ENCODE results near the gene FKBP15.
"Not testable (repeated sequence)": the region's sequence is repeated elsewhere in the genome, so short reads cannot be mapped to it uniquely, and the experiment has no call there.

FKBP15 gene

DNA sequence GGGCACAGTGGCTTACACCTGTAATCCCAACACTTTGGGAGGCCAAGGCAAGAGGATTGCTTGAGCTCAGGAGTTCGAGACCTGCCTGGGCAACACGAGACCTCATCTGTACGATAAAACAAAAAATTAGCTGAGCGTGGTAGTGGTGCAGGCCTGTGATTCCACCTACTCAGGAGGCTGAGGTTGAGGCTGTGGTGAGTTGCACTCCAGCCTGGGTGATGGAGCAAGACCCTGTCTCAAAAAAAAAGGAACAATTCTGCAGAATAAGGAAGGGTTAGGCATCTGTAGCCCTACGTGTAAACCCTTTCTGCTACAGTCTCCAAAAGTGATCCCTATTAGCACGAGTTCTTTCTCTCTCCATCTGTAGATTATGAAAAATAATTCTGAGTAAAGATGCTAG, 34.4 kb upstream of the FKBP15 start:
- Histone ChIP-seq H3K4me1 (ENCODE audit: low read length) (no peaks in the 10 kb centered on the region), H3K9me3 (ENCODE audit: insufficient read depth, low read length) (no peaks in the 10 kb centered on the region), H4K20me1 (ENCODE audit: insufficient read depth, low read length) (no peaks in the 10 kb centered on the region), H3K4me3 (ENCODE audit: low read length) (no peak overlapping the region), H3K79me2 (ENCODE audit: low read length) (no peaks in the 10 kb centered on the region), H3K36me3 (replicated peaks; ENCODE audit: low read depth, low read length) (peaks cover 22% of the 10 kb centered on the region), H3K9ac (ENCODE audit: low read length) (no peak overlapping the region), H3K4me2 (ENCODE audit: low read length) (no peak overlapping the region), H3K27ac (ENCODE audit: low read length) (no peak overlapping the region), H2AFZ (ENCODE audit: low read depth, low read length) (no peak overlapping the region), H3K27me3 (ENCODE audit: low read depth, low read length) (no peaks in the 10 kb centered on the region)
- TF ChIP-seq, protein P1, sequence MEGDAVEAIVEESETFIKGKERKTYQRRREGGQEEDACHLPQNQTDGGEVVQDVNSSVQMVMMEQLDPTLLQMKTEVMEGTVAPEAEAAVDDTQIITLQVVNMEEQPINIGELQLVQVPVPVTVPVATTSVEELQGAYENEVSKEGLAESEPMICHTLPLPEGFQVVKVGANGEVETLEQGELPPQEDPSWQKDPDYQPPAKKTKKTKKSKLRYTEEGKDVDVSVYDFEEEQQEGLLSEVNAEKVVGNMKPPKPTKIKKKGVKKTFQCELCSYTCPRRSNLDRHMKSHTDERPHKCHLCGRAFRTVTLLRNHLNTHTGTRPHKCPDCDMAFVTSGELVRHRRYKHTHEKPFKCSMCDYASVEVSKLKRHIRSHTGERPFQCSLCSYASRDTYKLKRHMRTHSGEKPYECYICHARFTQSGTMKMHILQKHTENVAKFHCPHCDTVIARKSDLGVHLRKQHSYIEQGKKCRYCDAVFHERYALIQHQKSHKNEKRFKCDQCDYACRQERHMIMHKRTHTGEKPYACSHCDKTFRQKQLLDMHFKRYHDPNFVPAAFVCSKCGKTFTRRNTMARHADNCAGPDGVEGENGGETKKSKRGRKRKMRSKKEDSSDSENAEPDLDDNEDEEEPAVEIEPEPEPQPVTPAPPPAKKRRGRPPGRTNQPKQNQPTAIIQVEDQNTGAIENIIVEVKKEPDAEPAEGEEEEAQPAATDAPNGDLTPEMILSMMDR (IDR thresholded peaks at IDR 0.05; ENCODE audit: low read depth, low read length), result no peak
- no peak for TF ChIP-seq EZH2phosphoT487 (IDR thresholded peaks at IDR 0.05; ENCODE audit: low read depth)

DNA sequence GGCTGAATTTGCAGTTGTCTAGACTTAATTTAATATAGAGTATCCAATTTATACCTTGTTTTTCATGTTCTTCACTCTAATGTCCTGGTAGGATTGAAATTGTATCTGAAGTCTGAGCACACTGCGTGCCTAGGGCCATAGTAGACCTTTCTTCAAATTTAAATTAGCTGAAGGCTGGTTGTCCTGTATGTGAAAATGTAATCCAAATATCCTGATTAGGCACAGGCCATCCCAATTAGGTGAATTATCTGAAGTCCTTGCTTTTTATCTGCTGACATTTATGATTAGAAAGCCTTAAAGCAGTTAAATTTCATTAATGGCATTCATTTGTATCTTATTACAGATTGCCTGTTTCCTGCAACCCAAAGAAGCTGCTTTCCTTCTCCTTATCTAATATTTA, 33.9 kb upstream of the FKBP15 start:
- Histone ChIP-seq H3K79me2 (ENCODE audit: low read length) (no peaks in the 10 kb centered on the region), H3K4me2 (ENCODE audit: low read length) (no peak overlapping the region), H3K36me3 (replicated peaks; ENCODE audit: low read depth, low read length) (peaks cover 21% of the 10 kb centered on the region), H3K27me3 (ENCODE audit: low read depth, low read length) (no peaks in the 10 kb centered on the region), H3K9me3 (ENCODE audit: insufficient read depth, low read length) (no peaks in the 10 kb centered on the region), H3K9ac (ENCODE audit: low read length) (no peak overlapping the region), H3K27ac (ENCODE audit: low read length) (no peak overlapping the region), H3K4me3 (ENCODE audit: low read length) (no peak overlapping the region), H3K4me1 (ENCODE audit: low read length) (no peaks in the 10 kb centered on the region), H2AFZ (ENCODE audit: low read depth, low read length) (no peak overlapping the region), H4K20me1 (ENCODE audit: insufficient read depth, low read length) (no peaks in the 10 kb centered on the region)
- TF ChIP-seq, protein P1 (IDR thresholded peaks at IDR 0.05; ENCODE audit: low read depth, low read length), result no peak
- no peak for TF ChIP-seq EZH2phosphoT487 (IDR thresholded peaks at IDR 0.05; ENCODE audit: low read depth)

- H4K20me1 ChIP-seq (ENCODE audit: insufficient read depth, low read length), result no peaks in the 10 kb centered on the region; the same call in 1 of the 2 replicates
- H2AFZ ChIP-seq (ENCODE audit: low read depth, low read length), result no peak overlapping the region
- TF ChIP-seq, protein P1 (IDR thresholded peaks at IDR 0.05; ENCODE audit: low read depth, low read length), result no peak
- TF ChIP-seq EZH2phosphoT487 (IDR thresholded peaks at IDR 0.05; ENCODE audit: low read depth), result no peak
These were observed 29.7 kb upstream of the FKBP15 start for GRCh38 chr9:113250807-113251206.

GRCh38 chr9:113249661-113250060, 28.6 kb upstream of the FKBP15 start:
- H2AFZ ChIP-seq (ENCODE audit: low read depth, low read length); H3K9me3 ChIP-seq (ENCODE audit: insufficient read depth, low read length); H3K4me1 ChIP-seq (ENCODE audit: low read length); H3K27me3 ChIP-seq (ENCODE audit: low read depth, low read length); H3K36me3 ChIP-seq (replicated peaks; ENCODE audit: low read depth, low read length); H3K4me2 ChIP-seq (ENCODE audit: low read length); H3K9ac ChIP-seq (ENCODE audit: low read length); H3K79me2 ChIP-seq (ENCODE audit: low read length); H3K4me3 ChIP-seq (ENCODE audit: low read length); H4K20me1 ChIP-seq (ENCODE audit: insufficient read depth, low read length); H3K27ac ChIP-seq (ENCODE audit: low read length): not testable (repeated sequence)

More at GRCh38 chr9:113250807-113251206, 29.7 kb upstream of the FKBP15 start:
- H3K9me3 ChIP-seq (ENCODE audit: insufficient read depth, low read length), result no peaks in the 10 kb centered on the region
- no peak overlapping the region for H3K4me3 ChIP-seq (ENCODE audit: low read length)
- H3K27ac ChIP-seq (ENCODE audit: low read length), result no peak overlapping the region
- H3K36me3 ChIP-seq (replicated peaks; ENCODE audit: low read depth, low read length), result peaks cover 7% of the 10 kb centered on the region
- H3K4me1 ChIP-seq (ENCODE audit: low read length), result peaks cover 9% of the 10 kb centered on the region
- H3K79me2 ChIP-seq (ENCODE audit: low read length), result no peaks in the 10 kb centered on the region
- no peaks in the 10 kb centered on the region for H3K27me3 ChIP-seq (ENCODE audit: low read depth, low read length)
- no peak overlapping the region for H3K9ac ChIP-seq (ENCODE audit: low read length)
- no peak overlapping the region for H3K4me2 ChIP-seq (ENCODE audit: low read length)

- no peak overlapping the region for H3K9ac ChIP-seq (ENCODE audit: low read length)
- TF ChIP-seq, protein P1 (IDR thresholded peaks at IDR 0.05; ENCODE audit: low read depth, low read length), result no peak
- no peak for TF ChIP-seq EZH2phosphoT487 (IDR thresholded peaks at IDR 0.05; ENCODE audit: low read depth)
- no peak overlapping the region for H3K27ac ChIP-seq (ENCODE audit: low read length)
- H3K27me3 ChIP-seq (ENCODE audit: low read depth, low read length), result no peaks in the 10 kb centered on the region
- peaks cover 9% of the 10 kb centered on the region for H3K4me1 ChIP-seq (ENCODE audit: low read length)
- H3K4me3 ChIP-seq (ENCODE audit: low read length), result no peak overlapping the region
- no peak overlapping the region for H3K4me2 ChIP-seq (ENCODE audit: low read length)
- no peaks in the 10 kb centered on the region for H3K9me3 ChIP-seq (ENCODE audit: insufficient read depth, low read length)
- no peaks in the 10 kb centered on the region for H3K79me2 ChIP-seq (ENCODE audit: low read length)
- H2AFZ ChIP-seq (ENCODE audit: low read depth, low read length), result no peak overlapping the region
- H3K36me3 ChIP-seq (replicated peaks; ENCODE audit: low read depth, low read length), result peaks cover 7% of the 10 kb centered on the region
- H4K20me1 ChIP-seq (ENCODE audit: insufficient read depth, low read length), result no peaks in the 10 kb centered on the region; the same call in 1 of the 2 replicates
These were observed 26.6 kb upstream of the FKBP15 start for GRCh38 chr9:113247640-113248039.
